K562 (cell line): Measurements from ENCODE around the gene DLST. TPM values are rescaled to one million over a fixed set of nuclear protein-coding genes. Genes with fewer than 3 reads are reported as not detected.
A peak's percentile ranks its signal among the peaks of the same experiment; 100 is the strongest.

Experiments
- ATAC-seq: fragments of 200-7000 bp; cut with Tn5 transposase; 3 replicates; pipeline ENCODE4 v1.9.1; 2020; ENCODE audit warnings: moderate library complexity
- BruUV-seq: library from RNA; stranded (reverse); fragments of 400-500 nt; replicated peaks from 2 replicates; lab custom pipeline; 2021; lab: Mats Ljungman, UMichigan
- CTCF ChIA-PET: fragments of 300-600 bp; formaldehyde crosslinking; extraction: SDS; loops from one replicate; lab custom pipeline; 2021; ENCODE audit warnings: low intra/inter-chr PET ratio; lab: Yijun Ruan, JAX
- POLR2A ChIA-PET: fragments of 300-600, 350-650 bp; sonication (Branson Sonifier 250); formaldehyde crosslinking; extraction: SDS; loops from one replicate; lab custom pipeline; 2021; ENCODE audit warnings: antibody characterized with exemption, inconsistent platforms; lab: Yijun Ruan, JAX
- DNase-seq, 4 experiments: peaks; one replicate each; pipeline versions ENCODE4 v3.0.0 to v3.0.0-alpha.2; 2011 to 2018; ENCODE audit warnings: low spot score in 3 of 4, mixed read lengths in 3 of 4; ENCODE audit errors: extremely low read depth in 1 of 4
- FAIRE-seq: peaks from 2 replicates; lab custom pipeline; 2011; peaks lifted over from hg19 to GRCh38; lab: Jason Lieb, UNC
- H2AFZ ChIP-seq: 2 replicates; pipeline ENCODE4 v1.6.0; 2011; ENCODE audit warnings: low read depth, low read length, control low read depth, inconsistent platforms
- H3K27ac ChIP-seq: fragments of 200-600 bp; 3 replicates; pipeline ENCODE4 v1.8.0; 2011; ENCODE audit warnings: low read depth, mild to moderate bottlenecking, control low read depth, inconsistent platforms, low read length, moderate library complexity, mixed read lengths; ENCODE audit errors: extremely low read depth
- H3K27me3 ChIP-seq, 2 experiments: fragments of 300-600 bp in 1 of 2; 2 replicates in 1 of 2; 3 replicates in 1 of 2; pipeline versions ENCODE4 v1.6.0 to v1.8.0; 2011; ENCODE audit warnings: inconsistent platforms in 2 of 2, low read length in 2 of 2, mild to moderate bottlenecking in 1 of 2, mixed read lengths in 1 of 2, moderate library complexity in 1 of 2; ENCODE audit not compliant: control insufficient read depth in 2 of 2, insufficient read depth in 2 of 2
- H3K36me3 ChIP-seq: fragments of 300-600 bp; 3 replicates; pipeline ENCODE4 v1.8.0; 2011; ENCODE audit warnings: mild to moderate bottlenecking, low read length, inconsistent platforms; ENCODE audit not compliant: control insufficient read depth, insufficient read depth
- H3K4me1 ChIP-seq, 2 experiments: fragments of 200-600 bp in 1 of 2; replicated peaks in 1 of 2; 2 replicates in 1 of 2; 3 replicates in 1 of 2; pipeline versions ENCODE4 v1.5.1 to v1.8.0; 2011; ENCODE audit warnings: inconsistent platforms in 2 of 2, low read length in 2 of 2, mild to moderate bottlenecking in 1 of 2, mixed read lengths in 1 of 2, moderate library complexity in 1 of 2; ENCODE audit not compliant: control insufficient read depth in 2 of 2, insufficient read depth in 2 of 2
- H3K4me2 ChIP-seq: 2 replicates; pipeline ENCODE4 v1.6.1; 2011; ENCODE audit warnings: low read length, control low read depth, inconsistent platforms, mixed read lengths; ENCODE audit not compliant: insufficient read depth
- H3K4me3 ChIP-seq: fragments of 200-600 bp; sonication (generic), shearing (Covaris generic); 2 replicates; pipeline ENCODE4 v1.5.1; 2016; ENCODE audit warnings: control low read depth, inconsistent platforms
- H3K79me2 ChIP-seq: fragments of 200-600 bp; 3 replicates; pipeline ENCODE4 v1.8.0; 2011; ENCODE audit warnings: low read length, inconsistent platforms; ENCODE audit not compliant: control insufficient read depth, insufficient read depth
- H3K9ac ChIP-seq, 2 experiments: 2 replicates each; pipeline versions ENCODE4 v1.6.0 to v1.6.1; 2011; ENCODE audit warnings: low read depth in 2 of 2, low read length in 2 of 2, control low read depth in 1 of 2, inconsistent platforms in 1 of 2, mild to moderate bottlenecking in 1 of 2, mixed read lengths in 1 of 2; ENCODE audit not compliant: insufficient read depth in 1 of 2
- H3K9me1 ChIP-seq: one replicate; pipeline ENCODE4 v1.6.0; 2011; ENCODE audit warnings: inconsistent platforms, mild to moderate bottlenecking, low read length, moderate library complexity; ENCODE audit not compliant: control insufficient read depth, insufficient read depth
- H3K9me3 ChIP-seq: replicated peaks from 2 replicates; pipeline ENCODE4 v1.5.1; 2011; ENCODE audit warnings: low read depth, low read length, inconsistent platforms; ENCODE audit not compliant: control insufficient read depth, insufficient read depth
- H4K20me1 ChIP-seq: replicated peaks from 2 replicates; pipeline ENCODE4 v1.6.1; 2011; ENCODE audit warnings: low read length, inconsistent platforms, mixed read lengths; ENCODE audit not compliant: control insufficient read depth, insufficient read depth
- CC2D1A ChIP-seq: fragments of 450-650 bp; IDR thresholded peaks from 2 replicates; pipeline ENCODE4 v1.6.1; 2017; ENCODE audit warnings: mild to moderate bottlenecking
- CEBPG ChIP-seq, 3 experiments: fragments of 200-800 bp in 1 of 3; sonication (Bioruptor generic) in 1 of 3; sonication (generic) in 1 of 3; formaldehyde crosslinking in 1 of 3; IDR thresholded peaks in 2 of 3; conservative IDR thresholded peaks in 1 of 3; 2 replicates each; pipeline versions ENCODE4 v1.6.1 to v1.8.0; 2016 to 2022; ENCODE audit warnings: missing compliant biosample characterization in 2 of 3, missing genetic modification characterization in 2 of 3, mild to moderate bottlenecking in 1 of 3, missing genetic modification reagents in 1 of 3
- JUND ChIP-seq, 2 experiments: IDR thresholded peaks; 2 replicates in 1 of 2; 3 replicates in 1 of 2; pipeline ENCODE4 v1.6.1; 2011; ENCODE audit warnings: borderline replicate concordance in 2 of 2, low read depth in 2 of 2, low read length in 2 of 2, improper control_type of control experiment in 1 of 2, missing biosample characterization in 1 of 2, missing genetic modification characterization in 1 of 2, missing genetic modification reagents in 1 of 2
- NCOA1 ChIP-seq: fragments of 450-650 bp; IDR thresholded peaks from 2 replicates; pipeline ENCODE4 v1.6.1; 2016; ENCODE audit warnings: low read depth
- NONO ChIP-seq, 2 experiments: fragments of 200-400 bp in 1 of 2; fragments of 450-650 bp in 1 of 2; formaldehyde crosslinking in 1 of 2; IDR thresholded peaks; 2 replicates each; pipeline ENCODE4 v1.6.1; 2017; ENCODE audit warnings: low read depth in 2 of 2, mild to moderate bottlenecking in 2 of 2, moderate library complexity in 2 of 2, low read length in 1 of 2
- RHOXF2B ChIP-seq: fragments of 250-450 bp; sonication (Bioruptor Pico); conservative IDR thresholded peaks from 2 replicates; pipeline ENCODE4 v1.5.1; 2021
- TBP ChIP-seq: optimal IDR thresholded peaks from 2 replicates; pipeline ENCODE3; 2011; ENCODE audit warnings: low read depth, low read length, improper control_type of control experiment
- WGBS: fragments of 100-300 bp; shearing (Covaris generic); methylation state at CpG from one replicate; pipeline ENCODE4 v1.1.6; 2016; ENCODE audit warnings: low coverage, mixed read lengths; ENCODE audit not compliant: insufficient coverage; ENCODE audit errors: missing lambda C conversion rate; 5-methylcytosine and 5-hydroxymethylcytosine counted together
- in situ Hi-C: fragments of 300-500 bp; cut with MboI; formaldehyde crosslinking; loops from 4 replicates; pipeline ENCODE4 v1.15.0; 2018; ENCODE audit warnings: inconsistent platforms, mixed read lengths
- intact Hi-C: fragments of 100-400 bp; cut with micrococcal nuclease; formaldehyde crosslinking; loops from 2 replicates; pipeline ENCODE4 v1.14.2; 2022
- polyA plus RNA-seq, 8 experiments: library from polyadenylated mRNA; depleted of rRNA in 4 of 8; stranded (reverse) in 5 of 8; unstranded in 3 of 8; fragments of >200 nt; fragmentation: Nextera tagmentation in 2 of 8; fragmentation: Illumina TruSeq in 1 of 8; extraction: Ambion mirVana in 2 of 8; extraction: Trizol in 1 of 8; gene quantifications; 2 replicates each; pipeline versions ENCODE4 v1.2.1 to v1.2.3, GENCODE V29; 2011 to 2014; ENCODE audit warnings: inconsistent platforms in 1 of 8, missing spikeins in 1 of 8
- total RNA-seq, 7 experiments: library from RNA; depleted of rRNA in 6 of 7; stranded (reverse); fragments of >200 nt in 6 of 7; fragmentation: Illumina TruSeq in 2 of 7; extraction: Trizol in 2 of 7; gene quantifications; 2 replicates each; pipeline versions ENCODE4 v1.2.1 to v1.2.3, GENCODE V29; 2011 to 2021; ENCODE audit warnings: low replicate concordance in 1 of 7
- TF ChIP-seq, protein P1 (sequence below), 2 experiments: IDR thresholded peaks; 2 replicates each; pipeline ENCODE4 v1.6.1; 2011; ENCODE audit warnings: borderline replicate concordance in 1 of 2, control low read depth in 1 of 2, low read depth in 1 of 2, low read length in 1 of 2, mild to moderate bottlenecking in 1 of 2, mixed read lengths in 1 of 2, moderate library complexity in 1 of 2; ENCODE audit not compliant: insufficient read depth in 1 of 2, insufficient read length in 1 of 2, poor library complexity in 1 of 2, severe bottlenecking in 1 of 2; ENCODE audit errors: extremely low read depth in 1 of 2
- TF ChIP-seq, protein P2 (sequence below): fragments of 250-450 bp; sonication (Bioruptor Pico); IDR thresholded peaks from 2 replicates; pipeline ENCODE4 v1.8.0; 2021; ENCODE audit warnings: borderline replicate concordance, mild to moderate bottlenecking, moderate library complexity; ENCODE audit not compliant: poor library complexity, severe bottlenecking
- TF ChIP-seq, protein P3 (sequence below), 3 experiments: IDR thresholded peaks in 2 of 3; conservative IDR thresholded peaks in 1 of 3; 2 replicates each; pipeline ENCODE4 v1.5.1; 2011 to 2012; ENCODE audit warnings: low read length in 3 of 3, mild to moderate bottlenecking in 3 of 3, control low read depth in 2 of 3, improper control_type of control experiment in 1 of 3, inconsistent platforms in 1 of 3, low read depth in 1 of 3, mixed read lengths in 1 of 3, moderate library complexity in 1 of 3; ENCODE audit not compliant: insufficient read depth in 2 of 3

DLST gene
- total and polyA plus RNA-seq, 9 of the 15 experiments (the other 6 are each of a cell fraction or from before 2014, with no cell fraction given): 3.0 to 73.7 (median 45.4) TPM

DNA sequence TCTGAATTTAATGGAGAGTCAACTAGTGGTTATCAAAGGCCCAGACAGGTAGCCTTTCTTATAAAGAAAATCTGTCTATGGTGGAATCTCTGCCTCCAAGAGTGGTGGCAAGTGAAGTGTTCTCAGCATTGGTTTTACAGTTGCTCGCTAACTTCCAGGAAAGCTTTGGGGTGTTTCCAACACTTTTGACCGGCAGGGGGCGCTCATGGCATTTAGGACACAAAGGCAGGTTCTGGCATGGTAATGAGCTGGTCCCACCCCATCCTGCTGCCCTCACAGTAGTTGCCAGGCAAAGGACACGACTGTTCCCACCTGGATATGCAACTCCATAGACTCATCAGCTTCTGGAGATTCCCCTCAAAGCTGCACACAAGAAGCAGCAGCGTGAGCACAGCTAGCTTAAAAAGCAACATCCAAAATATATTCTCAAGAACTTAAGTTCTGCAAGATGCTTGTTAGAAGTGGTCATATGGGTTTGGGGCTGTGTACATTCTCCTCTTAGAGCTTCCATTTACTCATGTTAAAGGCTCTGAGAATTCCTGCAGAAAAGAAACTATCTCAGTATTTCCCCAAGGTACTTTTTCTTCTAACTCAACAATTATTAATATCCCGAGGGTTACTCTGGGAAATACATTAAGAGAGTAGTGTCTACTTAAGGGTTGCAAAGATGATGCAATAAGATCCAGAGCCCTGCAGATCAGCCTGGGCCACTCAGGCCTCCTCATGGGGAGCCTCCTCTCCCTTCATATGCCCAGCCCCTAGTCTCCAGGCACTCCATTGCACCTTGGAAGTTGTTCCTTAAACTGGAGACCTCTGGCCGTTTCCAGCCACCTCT is 20.6 kb upstream of the DLST start:
- FAIRE-seq (peak; percentile 93), DNase-seq (peak; percentile 71 to 85 (median 76)), ATAC-seq (peak; percentile 95)
- Histone ChIP-seq H3K27ac (no peak overlapping the region), H3K4me2 (no peak overlapping the region), H3K9me3 (no peaks in the 10 kb centered on the region), H4K20me1 (no peaks in the 10 kb centered on the region; the same call in 1 of the 2 replicates), H3K36me3 (no peaks in the 10 kb centered on the region), H3K27me3 (no peaks in the 10 kb centered on the region), H3K4me3 (no peak overlapping the region), H3K9me1 (no peaks in the 10 kb centered on the region), H3K9ac (no peak overlapping the region), H3K79me2 (no peaks in the 10 kb centered on the region), H3K4me1 (no peaks in the 10 kb centered on the region; a peak in 1 of 5 replicates), H2AFZ (no peak overlapping the region)
- in situ Hi-C loops (loop anchor here (5.0 to 10.0 kb wide), 2 partner anchors 41 to 444 kb away; no protein-coding TSS in a partner anchor), intact Hi-C loops (loop anchor here (1.0 to 5.0 kb wide), 3 partner anchors 44 to 436 kb away; no protein-coding TSS in a partner anchor)
- 21% methylated on average over 6 of the region's 7 CpGs for WGBS
- ChIA-PET CTCF (interaction anchor here (1.9 to 2.1 kb wide), 2 partner anchors 44 to 227 kb away, joined by 19 to 23 read pairs; no protein-coding TSS in a partner anchor), POLR2A (interaction anchor here (0.5 to 1.5 kb wide), 10 partner anchors 12 to 776 kb away, joined by 3 to 6 read pairs (median 3); no protein-coding TSS in a partner anchor)
- no TSS peak for BruUV-seq
- TF ChIP-seq, protein P1, sequence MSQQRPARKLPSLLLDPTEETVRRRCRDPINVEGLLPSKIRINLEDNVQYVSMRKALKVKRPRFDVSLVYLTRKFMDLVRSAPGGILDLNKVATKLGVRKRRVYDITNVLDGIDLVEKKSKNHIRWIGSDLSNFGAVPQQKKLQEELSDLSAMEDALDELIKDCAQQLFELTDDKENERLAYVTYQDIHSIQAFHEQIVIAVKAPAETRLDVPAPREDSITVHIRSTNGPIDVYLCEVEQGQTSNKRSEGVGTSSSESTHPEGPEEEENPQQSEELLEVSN (IDR thresholded peaks at IDR 0.05; ENCODE audit: borderline replicate concordance in 1 of 2, extremely low read depth in 1 of 2, insufficient read depth in 1 of 2, insufficient read length in 1 of 2, low read depth in 1 of 2, low read length in 1 of 2, poor library complexity in 1 of 2, severe bottlenecking in 1 of 2): no peak
- TF ChIP-seq RHOXF2B (CRISPR knock-in tag): no peak
- TF ChIP-seq, protein P2, sequence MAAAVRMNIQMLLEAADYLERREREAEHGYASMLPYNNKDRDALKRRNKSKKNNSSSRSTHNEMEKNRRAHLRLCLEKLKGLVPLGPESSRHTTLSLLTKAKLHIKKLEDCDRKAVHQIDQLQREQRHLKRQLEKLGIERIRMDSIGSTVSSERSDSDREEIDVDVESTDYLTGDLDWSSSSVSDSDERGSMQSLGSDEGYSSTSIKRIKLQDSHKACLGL (CRISPR knock-in tag): no peak
- TF ChIP-seq, protein P3, sequence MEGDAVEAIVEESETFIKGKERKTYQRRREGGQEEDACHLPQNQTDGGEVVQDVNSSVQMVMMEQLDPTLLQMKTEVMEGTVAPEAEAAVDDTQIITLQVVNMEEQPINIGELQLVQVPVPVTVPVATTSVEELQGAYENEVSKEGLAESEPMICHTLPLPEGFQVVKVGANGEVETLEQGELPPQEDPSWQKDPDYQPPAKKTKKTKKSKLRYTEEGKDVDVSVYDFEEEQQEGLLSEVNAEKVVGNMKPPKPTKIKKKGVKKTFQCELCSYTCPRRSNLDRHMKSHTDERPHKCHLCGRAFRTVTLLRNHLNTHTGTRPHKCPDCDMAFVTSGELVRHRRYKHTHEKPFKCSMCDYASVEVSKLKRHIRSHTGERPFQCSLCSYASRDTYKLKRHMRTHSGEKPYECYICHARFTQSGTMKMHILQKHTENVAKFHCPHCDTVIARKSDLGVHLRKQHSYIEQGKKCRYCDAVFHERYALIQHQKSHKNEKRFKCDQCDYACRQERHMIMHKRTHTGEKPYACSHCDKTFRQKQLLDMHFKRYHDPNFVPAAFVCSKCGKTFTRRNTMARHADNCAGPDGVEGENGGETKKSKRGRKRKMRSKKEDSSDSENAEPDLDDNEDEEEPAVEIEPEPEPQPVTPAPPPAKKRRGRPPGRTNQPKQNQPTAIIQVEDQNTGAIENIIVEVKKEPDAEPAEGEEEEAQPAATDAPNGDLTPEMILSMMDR (IDR thresholded peaks at IDR 0.05 in 2 of 3, conservative IDR thresholded peaks at IDR 0.05 in 1 of 3; ENCODE audit: insufficient read depth in 2 of 3, low read depth in 1 of 3, low read length in 3 of 3): peak; percentile 77 to 85 (median 81)
- no peak for TF ChIP-seq TBP
- no peak for TF ChIP-seq NCOA1
- peak; percentile 61 for TF ChIP-seq CEBPG (CRISPR knock-in tag; IDR thresholded peaks at IDR 0.05)
- peak; percentile 52 to 70 for TF ChIP-seq CEBPG (tag; conservative IDR thresholded peaks at IDR 0.05 in 1 of 2, IDR thresholded peaks at IDR 0.05 in 1 of 2)
- TF ChIP-seq CC2D1A: 0 out of 2 replicates have a peak, but pooled peaks have one; percentile 27
- TF ChIP-seq JUND (IDR thresholded peaks at IDR 0.05; ENCODE audit: borderline replicate concordance, low read depth, low read length): 0 out of 2 replicates have a peak, but pooled peaks have one; percentile 18
- TF ChIP-seq JUND (tag; IDR thresholded peaks at IDR 0.05; ENCODE audit: borderline replicate concordance, low read depth, low read length): no peak
- TF ChIP-seq NONO (IDR thresholded peaks at IDR 0.05; ENCODE audit: low read depth in 2 of 2, low read length in 1 of 2): no peak
